Left colon (tissue), 2 donors: ENCODE results near the gene CTTN. TPM values are rescaled to one million over a fixed set of nuclear protein-coding genes. Genes with fewer than 3 reads are reported as not detected.
A peak's percentile ranks its signal among the peaks of the same experiment; 100 is the strongest.

Source experiments
- ATAC-seq: fragments of 200-7000 bp; cut with Tn5 transposase; one replicate; pipeline ENCODE4 v1.9.1; 2020; ENCODE audit warnings: mild to moderate bottlenecking, moderate library complexity
- DNase-seq, 2 donors: peaks; one replicate each; pipeline ENCODE4 v3.0.0-alpha.2; 2020
- intact Hi-C, 2 donors: fragments of 100-400 bp; cut with DNase I in 1 of 2; cut with micrococcal nuclease in 1 of 2; formaldehyde crosslinking; loops; one replicate each; pipeline versions ENCODE4 v1.11.2 to v1.14.0; 2022; cut with DNase I, micrococcal nuclease
- long read RNA-seq: library from polyadenylated mRNA; unstranded; transcript quantifications from one replicate; pipeline ENCODE4 v2.0.0, GENCODE V29; 2021
- total RNA-seq, 2 donors: library from RNA; stranded (reverse); fragmentation: NEBNext Ultra II Directional; extraction: Animal tissue kit (Norgen Biotek cat#: 25700); gene quantifications; one replicate each; pipeline ENCODE4 v1.2.1, GENCODE V29; 2021
- donor health status: DM: no; HTN: no; CAD: no.
- donor health status: DM: yes; HTN: yes; CAD: no.

CTTN gene
- total RNA-seq = 100 to 1,000 TPM; 279 to 312 TPM
- long read RNA-seq, transcript CTTN-202 (17 exons, 3,272 nt) = major isoform, 27 of 98 reads
- long read RNA-seq, transcript CTTN-201 (18 exons, 3,272 nt) = minor isoform, 9 of 98 reads
- long read RNA-seq, partial matches to known transcripts = 17 of 98 reads
- long read RNA-seq, other reads (novel, unspliced or antisense) = 43 of 98 reads

- ATAC-seq (peak; percentile 88), DNase-seq (peak; percentile 84 to 88)
- intact Hi-C loops = no loop called here
These were observed at the start of gene CTTN for GRCh38 chr11:70397983-70398833. Gene CTTN (plus strand): TSS chr11:70398529. CDS start chr11:70407298, 8,769 bp downstream.

- no peak for ATAC-seq
- intact Hi-C loops = no loop called here
- DNase-seq = no peak
These were observed 49.7 kb upstream of the CTTN start for GRCh38 chr11:70348608-70349007.

DNA sequence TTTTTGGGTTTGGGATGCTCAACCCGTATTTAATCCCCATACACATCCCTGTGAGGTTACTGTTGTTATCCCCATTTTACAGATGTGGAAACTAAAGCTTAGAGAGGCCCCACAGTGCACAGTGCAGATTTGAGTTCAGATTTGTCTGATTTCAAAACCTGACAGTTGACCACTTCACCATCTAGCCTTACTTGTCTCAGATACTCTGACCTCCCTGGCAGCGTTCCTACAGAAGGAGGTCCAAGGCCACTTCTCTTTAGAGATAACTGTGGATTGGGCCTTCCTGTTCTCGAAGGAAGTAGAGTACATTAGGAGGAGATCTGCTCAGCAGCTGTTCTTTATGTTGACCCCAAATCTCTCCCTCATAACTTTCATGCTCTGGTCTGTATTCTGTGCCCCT, 46.7 kb upstream of the CTTN start:
- intact Hi-C loops = no loop called here
- no peak for ATAC-seq
- DNase-seq = no peak

DNA sequence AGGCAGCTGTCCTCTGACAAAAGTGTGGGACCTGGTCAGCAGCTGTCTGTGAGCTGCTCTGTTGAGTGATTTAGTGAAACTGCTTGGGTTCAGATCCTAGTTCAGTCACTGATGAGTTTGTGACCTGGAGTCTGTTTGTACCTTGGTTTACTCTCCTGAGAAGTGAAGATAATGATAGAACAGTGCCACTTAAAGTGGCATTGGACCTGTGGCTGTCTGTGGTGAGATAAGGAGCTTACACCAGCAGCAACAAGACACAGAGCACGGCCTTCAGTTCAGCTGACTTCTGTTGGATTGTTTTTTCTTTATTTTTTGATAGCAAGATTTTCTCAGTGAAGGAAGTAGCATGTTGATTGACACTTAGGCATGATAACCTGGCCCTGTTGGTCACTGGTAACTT, 46.2 kb upstream of the CTTN start:
- DNase-seq = no peak
- no peak for ATAC-seq
- intact Hi-C loops = no loop called here

DNA sequence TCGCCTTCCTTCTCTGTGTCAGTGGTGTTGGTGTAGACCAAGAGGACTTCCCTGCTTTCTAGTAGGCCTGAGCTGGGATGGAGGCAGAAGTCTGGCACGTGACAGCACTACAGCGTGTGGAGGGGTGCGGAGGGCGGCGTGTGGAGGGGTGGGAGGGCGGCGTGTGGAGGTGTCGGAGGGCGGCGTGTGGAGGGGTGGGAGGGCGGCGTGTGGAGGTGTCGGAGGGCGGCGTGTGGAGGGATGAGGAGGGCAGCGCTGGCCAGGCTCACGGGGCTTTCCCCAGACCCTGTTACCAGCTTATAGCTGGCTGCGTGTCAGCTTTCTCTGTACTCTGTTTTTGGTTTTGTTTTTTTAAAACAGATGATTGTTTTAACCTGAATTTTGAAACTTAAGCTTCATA, 45.7 kb upstream of the CTTN start:
- ATAC-seq (no peak), DNase-seq (no peak)
- intact Hi-C loops = no loop called here

GRCh38 chr11:70353329-70353728, 45.0 kb upstream of the CTTN start:
- no peak for DNase-seq
- ATAC-seq = no peak
- intact Hi-C loops = no loop called here

DNA sequence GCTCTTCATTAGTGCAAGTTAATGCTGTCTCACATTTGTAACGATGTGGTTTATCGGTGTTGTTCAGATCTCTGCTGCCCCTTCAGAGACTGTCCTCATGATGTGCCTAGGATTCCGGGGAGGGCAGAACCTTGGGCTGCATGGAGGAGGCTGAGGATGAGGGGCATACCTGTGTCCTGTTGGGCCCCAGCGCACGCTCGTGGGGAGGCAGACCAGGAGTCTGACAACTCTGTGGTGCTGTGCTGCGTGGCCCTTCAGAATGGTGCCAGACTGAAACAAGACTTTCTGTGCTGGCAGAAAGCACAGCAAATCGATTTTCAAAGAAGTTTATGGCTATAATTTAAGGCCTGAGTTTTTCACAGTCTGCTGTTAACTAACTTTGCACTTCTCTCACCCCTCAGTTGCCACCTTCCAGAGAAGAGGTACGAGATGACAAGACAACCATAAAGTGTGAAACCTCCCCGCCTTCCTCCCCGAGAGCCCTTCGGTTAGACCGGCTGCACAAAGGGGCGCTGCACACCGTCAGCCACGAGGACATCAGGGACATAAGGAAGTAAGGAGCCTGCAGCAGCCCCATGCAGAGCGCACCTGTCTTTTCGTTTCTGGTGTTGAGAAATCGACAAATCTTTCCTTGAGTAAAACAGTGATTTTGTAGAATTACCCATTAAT, 44.3 kb upstream of the CTTN start:
- ATAC-seq (no peak), DNase-seq (no peak)
- intact Hi-C loops = no loop called here

DNA sequence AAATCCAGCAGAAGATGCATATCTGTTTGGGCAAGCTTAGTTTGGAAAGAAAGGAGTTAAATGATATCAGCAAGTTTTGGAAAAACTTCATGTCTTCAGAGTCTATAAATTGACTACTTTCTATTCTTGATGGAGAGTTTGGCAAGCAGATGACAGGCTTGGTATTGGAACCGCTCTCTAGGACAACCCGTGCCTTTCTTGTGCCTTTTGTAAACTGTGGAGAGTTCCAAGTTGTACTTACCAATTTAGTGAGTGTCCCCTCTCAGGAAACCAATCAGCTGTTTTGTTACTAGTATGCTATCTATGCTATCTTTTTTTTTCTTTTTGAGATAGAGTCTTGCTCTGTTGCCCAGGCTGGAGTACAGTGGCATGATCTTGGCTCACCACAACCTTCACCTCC, 43.7 kb upstream of the CTTN start:
- ATAC-seq = no peak
- intact Hi-C loops = no loop called here
- no peak for DNase-seq

GRCh38 chr11:70358753-70359152, 39.6 kb upstream of the CTTN start:
- ATAC-seq (no peak), DNase-seq (no peak)
- intact Hi-C loops = no loop called here

- DNase-seq (no peak), ATAC-seq (no peak)
- intact Hi-C loops = no loop called here
These were observed 38.7 kb upstream of the CTTN start for GRCh38 chr11:70359451-70360205.

DNA sequence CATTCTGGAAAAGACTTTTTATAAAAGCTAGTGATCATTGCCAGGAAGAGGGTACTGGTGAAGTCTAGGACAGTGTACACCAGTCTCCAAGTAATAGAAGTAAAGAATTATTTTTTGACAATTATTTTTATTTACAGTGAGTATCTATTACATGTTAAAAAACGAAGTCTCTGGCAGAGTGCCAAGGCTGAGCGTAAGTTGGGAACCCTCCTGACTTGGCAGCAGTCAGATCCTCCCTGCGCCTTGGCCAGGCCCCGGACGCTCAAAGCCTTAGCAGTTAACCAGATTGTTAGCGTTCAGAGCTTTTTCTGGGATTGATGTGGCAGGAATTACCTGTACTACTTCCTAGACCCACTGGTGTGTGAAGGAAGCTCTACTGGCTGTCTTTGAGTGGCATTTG, 38.1 kb upstream of the CTTN start:
- intact Hi-C loops = no loop called here
- DNase-seq (no peak), ATAC-seq (no peak)

DNA sequence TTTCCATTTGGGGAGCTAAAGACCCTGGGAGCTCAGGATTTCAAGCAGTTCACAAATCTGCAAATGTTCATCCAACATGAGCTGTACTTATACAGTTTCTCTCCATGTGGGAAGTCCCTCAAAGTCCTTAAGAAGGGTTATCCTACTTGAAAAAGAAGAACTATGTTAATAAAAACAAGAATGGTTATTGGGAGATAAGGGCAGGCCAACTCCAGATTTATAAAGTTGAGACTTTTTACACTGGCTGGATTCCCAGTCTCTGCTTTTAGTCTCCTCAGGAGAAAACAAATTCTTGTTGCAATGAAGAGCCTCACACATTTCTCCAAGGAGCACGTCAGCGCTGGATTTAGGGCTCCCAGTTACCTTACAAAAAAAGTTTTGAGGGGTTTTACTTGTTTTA, 34.2 kb upstream of the CTTN start:
- ATAC-seq (no peak), DNase-seq (no peak)
- intact Hi-C loops = no loop called here

- intact Hi-C loops = no loop called here
- no peak for ATAC-seq
- DNase-seq = no peak
These were observed 33.4 kb upstream of the CTTN start for GRCh38 chr11:70364745-70365543.

GRCh38 chr11:70365544-70365927, 32.8 kb upstream of the CTTN start:
- ATAC-seq (no peak), DNase-seq (no peak)
- intact Hi-C loops = no loop called here

- no peak for DNase-seq
- intact Hi-C loops = no loop called here
- no peak for ATAC-seq
These were observed 31.3 kb upstream of the CTTN start for GRCh38 chr11:70367071-70367470.

GRCh38 chr11:70368961-70369360, 29.4 kb upstream of the CTTN start:
- DNase-seq (no peak), ATAC-seq (no peak)
- intact Hi-C loops = no loop called here

GRCh38 chr11:70371241-70371640, 27.1 kb upstream of the CTTN start:
- DNase-seq = no peak
- ATAC-seq = peak; percentile 18
- intact Hi-C loops = no loop called here

DNA sequence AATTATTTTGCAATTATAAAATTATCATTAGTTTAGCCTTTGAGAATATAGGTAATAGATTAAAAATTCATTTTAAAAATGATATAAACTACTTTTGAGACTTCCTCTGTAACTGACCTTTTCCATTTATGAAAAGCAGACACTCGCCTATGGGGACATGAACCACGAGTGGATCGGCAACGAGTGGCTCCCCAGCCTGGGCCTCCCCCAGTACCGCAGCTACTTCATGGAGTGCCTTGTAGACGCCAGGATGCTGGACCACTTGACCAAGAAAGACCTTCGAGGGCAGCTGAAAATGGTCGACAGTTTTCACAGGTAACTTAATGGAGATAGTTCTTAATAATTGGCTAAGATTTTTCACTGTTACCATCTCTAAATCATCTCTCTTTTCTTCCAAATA, 26.3 kb upstream of the CTTN start:
- intact Hi-C loops = no loop called here
- ATAC-seq (no peak), DNase-seq (no peak)

GRCh38 chr11:70376621-70377020, 21.7 kb upstream of the CTTN start:
- intact Hi-C loops = no loop called here
- ATAC-seq (no peak), DNase-seq (no peak)
